HepG2 (cell line): ENCODE measurements around the gene DPP7. TPM values are rescaled to one million over a fixed set of nuclear protein-coding genes. Genes with fewer than 3 reads are reported as not detected.
A peak's percentile ranks its signal among the peaks of the same experiment; 100 is the strongest.

Source experiments
- ATAC-seq: fragments of 200-7000 bp; cut with Tn5 transposase; 3 replicates; pipeline ENCODE4 v1.9.1; 2020; ENCODE audit warnings: mild to moderate bottlenecking, moderate library complexity
- BruUV-seq: library from RNA; stranded (reverse); fragments of 400-500 nt; replicated peaks from 2 replicates; lab custom pipeline; 2021; lab: Mats Ljungman, UMichigan
- CTCF ChIA-PET: fragments of 300-600 bp; formaldehyde crosslinking; extraction: SDS; loops from one replicate; lab custom pipeline; 2021; ENCODE audit warnings: low total read pairs, inconsistent platforms, low intra/inter-chr PET ratio; lab: Yijun Ruan, JAX
- POLR2A ChIA-PET: fragments of 350-600 bp; sonication (Branson Sonifier 250); formaldehyde crosslinking; loops from one replicate; lab custom pipeline; 2020; ENCODE audit warnings: antibody characterized with exemption, inconsistent platforms; lab: Yijun Ruan, JAX
- DNase-seq: peaks from one replicate; pipeline ENCODE4 v3.0.0-alpha.2; 2015; ENCODE audit warnings: low spot score
- FAIRE-seq: peaks from 3 replicates; lab custom pipeline; 2011; peaks lifted over from hg19 to GRCh38; lab: Jason Lieb, UNC
- H2AFZ ChIP-seq: one replicate; pipeline ENCODE4 v1.6.1; 2011; ENCODE audit warnings: low read length, inconsistent platforms
- H3K27ac ChIP-seq: fragments of 300-600 bp; 3 replicates; pipeline ENCODE4 v1.8.0; 2011; ENCODE audit warnings: mixed run types, mild to moderate bottlenecking, mixed read lengths, low read length, inconsistent platforms; ENCODE audit not compliant: insufficient read depth; ENCODE audit errors: extremely low read length
- H3K27me3 ChIP-seq, 2 experiments: fragments of 200-600 bp in 1 of 2; 2 replicates in 1 of 2; 3 replicates in 1 of 2; pipeline versions ENCODE4 v1.6.0 to v1.8.0; 2011; ENCODE audit warnings: low read length in 2 of 2, mild to moderate bottlenecking in 2 of 2, moderate library complexity in 2 of 2, inconsistent platforms in 1 of 2; ENCODE audit not compliant: insufficient read depth in 2 of 2, control insufficient read depth in 1 of 2
- H3K36me3 ChIP-seq, 2 experiments: fragments of 200-600 bp in 1 of 2; replicated peaks in 1 of 2; 2 replicates in 1 of 2; 3 replicates in 1 of 2; pipeline versions ENCODE4 v1.5.1 to v1.8.0; 2011; ENCODE audit warnings: low read length in 2 of 2, inconsistent platforms in 1 of 2; ENCODE audit not compliant: insufficient read depth in 2 of 2, control insufficient read depth in 1 of 2
- H3K4me1 ChIP-seq: 2 replicates; pipeline ENCODE4 v1.5.1; 2012; ENCODE audit warnings: low read length, inconsistent platforms; ENCODE audit not compliant: insufficient read depth
- H3K4me2 ChIP-seq: 2 replicates; pipeline ENCODE4 v1.6.0; 2011; ENCODE audit warnings: low read depth, low read length, inconsistent platforms
- H3K4me3 ChIP-seq, 3 experiments: fragments of 200-600 bp in 1 of 3; sonication (generic), shearing (Covaris generic) in 1 of 3; replicated peaks in 1 of 3; 2 replicates each; pipeline ENCODE4 v1.5.1; 2011 to 2016; ENCODE audit warnings: low read length in 3 of 3, inconsistent platforms in 2 of 3, low read depth in 2 of 3, mild to moderate bottlenecking in 2 of 3, control low read depth in 1 of 3, mixed read lengths in 1 of 3; ENCODE audit not compliant: insufficient read depth in 1 of 3
- H3K79me2 ChIP-seq: one replicate; pipeline ENCODE4 v1.6.1; 2011; ENCODE audit warnings: low read length, inconsistent platforms; ENCODE audit not compliant: insufficient read depth
- H3K9ac ChIP-seq: 2 replicates; pipeline ENCODE4 v1.6.0; 2011; ENCODE audit warnings: mild to moderate bottlenecking, low read depth, low read length, inconsistent platforms; ENCODE audit not compliant: insufficient read depth
- H3K9me3 ChIP-seq: 2 replicates; pipeline ENCODE4 v1.5.1; 2012; ENCODE audit warnings: mild to moderate bottlenecking, low read length
- H4K20me1 ChIP-seq: 2 replicates; pipeline ENCODE4 v1.6.0; 2011; ENCODE audit warnings: inconsistent platforms, mild to moderate bottlenecking, low read length, moderate library complexity; ENCODE audit not compliant: insufficient read depth
- BRCA1 ChIP-seq: sonication (generic); formaldehyde crosslinking; IDR thresholded peaks from 2 replicates; pipeline ENCODE4 v1.4.0; 2020; ENCODE audit warnings: missing genetic modification reagents
- MYC ChIP-seq: sonication (generic); formaldehyde crosslinking; IDR thresholded peaks from 2 replicates; pipeline ENCODE4 v1.9.0; 2021; ENCODE audit warnings: missing genetic modification reagents, borderline replicate concordance
- ZNF780A ChIP-seq: sonication (generic); formaldehyde crosslinking; IDR thresholded peaks from 2 replicates; pipeline ENCODE4 v1.8.0; 2022; ENCODE audit warnings: mild to moderate bottlenecking, missing genetic modification reagents, moderate library complexity
- WGBS: methylation state at CpG from one replicate; pipeline ENCODE4 v1.1.6; 2017; ENCODE audit warnings: low lambda C conversion rate; 5-methylcytosine and 5-hydroxymethylcytosine counted together
- in situ Hi-C: cut with HindIII; loops from 2 replicates; pipeline ENCODE4 v1.10.0; 2017; ENCODE audit warnings: low pct_unique_long_range_greater_than_20kb; ENCODE audit not compliant: extremely low pct_ligation_motif_present
- intact Hi-C: fragments of 100-400 bp; cut with micrococcal nuclease; formaldehyde crosslinking; loops from one replicate; pipeline ENCODE4 v1.10.0; 2022; ENCODE audit not compliant: unreplicated experiment
- polyA plus RNA-seq, 8 experiments: library from polyadenylated mRNA; depleted of rRNA in 3 of 8; stranded (reverse) in 7 of 8; unstranded in 1 of 8; fragments of >200 nt; fragmentation: Illumina TruSeq in 4 of 8; extraction: Trizol in 4 of 8; gene quantifications; 2 replicates each; pipeline versions ENCODE4 v1.2.1 to v1.2.3, GENCODE V29; 2011 to 2016; ENCODE audit warnings: low read depth in 4 of 8, missing spikeins in 1 of 8, mixed read lengths in 1 of 8; ENCODE audit not compliant: insufficient read depth in 1 of 8
- total RNA-seq, 5 experiments: library from RNA; depleted of rRNA; stranded (reverse); fragments of >200 nt; fragmentation: Illumina TruSeq; extraction: Trizol; gene quantifications; 2 replicates each; pipeline ENCODE4 v1.2.3, GENCODE V29; 2016; ENCODE audit warnings: low read depth in 1 of 5
- TF ChIP-seq, protein P1 (sequence below): sonication (generic); formaldehyde crosslinking; IDR thresholded peaks from 2 replicates; pipeline ENCODE4 v1.4.0; 2020; ENCODE audit warnings: missing genetic modification reagents
- TF ChIP-seq, protein P2 (sequence below): sonication (generic); formaldehyde crosslinking; IDR thresholded peaks from 2 replicates; pipeline ENCODE4 v1.8.0; 2022; ENCODE audit warnings: missing genetic modification reagents, mild to moderate bottlenecking, moderate library complexity, borderline replicate concordance
- TF ChIP-seq, protein P3 (sequence below): fragments of 450-650 bp; IDR thresholded peaks from 2 replicates; pipeline ENCODE4 v1.6.1; 2016

DPP7 gene
- total and polyA plus RNA-seq, 2 of the 13 experiments (the other 11 are each of a cell fraction or from before 2014, with no cell fraction given) = 1.2 to 4.5 TPM

- 45% methylated on average over 7 of the region's 7 CpGs for WGBS
- in situ Hi-C loops (no loop called here), intact Hi-C loops (no loop called here)
These were observed 38.4 kb upstream of the DPP7 start for GRCh38 chr9:137152844-137153405.

More at GRCh38 chr9:137152844-137153405, 38.4 kb upstream of the DPP7 start:
- TF ChIP-seq, protein P1, sequence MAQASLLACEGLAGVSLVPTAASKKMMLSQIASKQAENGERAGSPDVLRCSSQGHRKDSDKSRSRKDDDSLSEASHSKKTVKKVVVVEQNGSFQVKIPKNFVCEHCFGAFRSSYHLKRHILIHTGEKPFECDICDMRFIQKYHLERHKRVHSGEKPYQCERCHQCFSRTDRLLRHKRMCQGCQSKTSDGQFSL (CRISPR knock-in tag) = no peak
- TF ChIP-seq, protein P2, sequence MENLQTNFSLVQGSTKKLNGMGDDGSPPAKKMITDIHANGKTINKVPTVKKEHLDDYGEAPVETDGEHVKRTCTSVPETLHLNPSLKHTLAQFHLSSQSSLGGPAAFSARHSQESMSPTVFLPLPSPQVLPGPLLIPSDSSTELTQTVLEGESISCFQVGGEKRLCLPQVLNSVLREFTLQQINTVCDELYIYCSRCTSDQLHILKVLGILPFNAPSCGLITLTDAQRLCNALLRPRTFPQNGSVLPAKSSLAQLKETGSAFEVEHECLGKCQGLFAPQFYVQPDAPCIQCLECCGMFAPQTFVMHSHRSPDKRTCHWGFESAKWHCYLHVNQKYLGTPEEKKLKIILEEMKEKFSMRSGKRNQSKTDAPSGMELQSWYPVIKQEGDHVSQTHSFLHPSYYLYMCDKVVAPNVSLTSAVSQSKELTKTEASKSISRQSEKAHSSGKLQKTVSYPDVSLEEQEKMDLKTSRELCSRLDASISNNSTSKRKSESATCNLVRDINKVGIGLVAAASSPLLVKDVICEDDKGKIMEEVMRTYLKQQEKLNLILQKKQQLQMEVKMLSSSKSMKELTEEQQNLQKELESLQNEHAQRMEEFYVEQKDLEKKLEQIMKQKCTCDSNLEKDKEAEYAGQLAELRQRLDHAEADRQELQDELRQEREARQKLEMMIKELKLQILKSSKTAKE (CRISPR knock-in tag) = peak; percentile 17; the same call in 1 of the 2 replicates
- TF ChIP-seq BRCA1 (CRISPR knock-in tag) = no peak
- TF ChIP-seq, protein P3, sequence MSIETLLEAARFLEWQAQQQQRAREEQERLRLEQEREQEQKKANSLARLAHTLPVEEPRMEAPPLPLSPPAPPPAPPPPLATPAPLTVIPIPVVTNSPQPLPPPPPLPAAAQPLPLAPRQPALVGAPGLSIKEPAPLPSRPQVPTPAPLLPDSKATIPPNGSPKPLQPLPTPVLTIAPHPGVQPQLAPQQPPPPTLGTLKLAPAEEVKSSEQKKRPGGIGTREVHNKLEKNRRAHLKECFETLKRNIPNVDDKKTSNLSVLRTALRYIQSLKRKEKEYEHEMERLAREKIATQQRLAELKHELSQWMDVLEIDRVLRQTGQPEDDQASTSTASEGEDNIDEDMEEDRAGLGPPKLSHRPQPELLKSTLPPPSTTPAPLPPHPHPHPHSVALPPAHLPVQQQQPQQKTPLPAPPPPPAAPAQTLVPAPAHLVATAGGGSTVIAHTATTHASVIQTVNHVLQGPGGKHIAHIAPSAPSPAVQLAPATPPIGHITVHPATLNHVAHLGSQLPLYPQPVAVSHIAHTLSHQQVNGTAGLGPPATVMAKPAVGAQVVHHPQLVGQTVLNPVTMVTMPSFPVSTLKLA = peak; percentile 99
- TF ChIP-seq MYC (CRISPR knock-in tag) = 0 out of 2 replicates have a peak, but pooled peaks have one; percentile 25
- TF ChIP-seq ZNF780A (CRISPR knock-in tag) = no peak
- ChIA-PET CTCF (no interaction called here), POLR2A (interaction anchor here (3.0 kb wide), 1 partner anchor 23 kb away, joined by 34 read pairs; no protein-coding TSS in a partner anchor)
- Histone ChIP-seq H3K27me3 (peaks cover 4 to 37% of the 10 kb centered on the region in 2 experiments; a peak in 4 of 5 replicates), H3K9ac (no peak overlapping the region), H2AFZ (no peak overlapping the region), H3K79me2 (no peaks in the 10 kb centered on the region), H3K4me1 (peaks cover 30% of the 10 kb centered on the region), H3K4me2 (no peak overlapping the region), H3K27ac (no peak overlapping the region), H3K9me3 (no peaks in the 10 kb centered on the region), H3K4me3 (no peak overlapping the region), H3K36me3 (no peaks in the 10 kb centered on the region), H4K20me1 (no peaks in the 10 kb centered on the region)
- FAIRE-seq (no peak), DNase-seq (no peak), ATAC-seq (no peak)
- BruUV-seq = no TSS peak
